Natural killer cell (primary cell): Measurements from ENCODE around the gene STARD7. TPM values are rescaled to one million over a fixed set of nuclear protein-coding genes. Genes with fewer than 3 reads are reported as not detected.

ENCODE experiments used
- ATAC-seq, 3 donors: fragments of 150-1000 bp in 2 of 3; fragments of 200-7000 bp in 1 of 3; cut with Tn5 transposase; 1 replicate in 1 of 3; 2 replicates in 2 of 3; pipeline ENCODE4 v1.10.0; 2021; ENCODE audit warnings: mild to moderate bottlenecking in 2 of 3, moderate library complexity in 2 of 3
- DNase-seq, 2 donors: peaks; one replicate each; pipeline versions ENCODE4 v3.0.0 to v3.0.0-alpha.2; 2013 to 2021; ENCODE audit warnings: mixed read lengths in 1 of 2
- H3K27ac ChIP-seq: one replicate; pipeline ENCODE4 v1.5.1; 2013; ENCODE audit warnings: mild to moderate bottlenecking, low read length
- H3K27me3 ChIP-seq: one replicate; pipeline ENCODE4 v1.6.1; 2013; ENCODE audit warnings: low read length; ENCODE audit not compliant: control insufficient read depth, insufficient read depth
- H3K36me3 ChIP-seq: one replicate; pipeline ENCODE4 v1.6.1; 2013; ENCODE audit warnings: low read length; ENCODE audit not compliant: control insufficient read depth, insufficient read depth
- H3K4me1 ChIP-seq: one replicate; pipeline ENCODE4 v1.6.1; 2013; ENCODE audit warnings: low read length; ENCODE audit not compliant: control insufficient read depth, insufficient read depth
- H3K4me3 ChIP-seq: one replicate; pipeline ENCODE4 v1.5.1; 2013; ENCODE audit warnings: low read length
- H3K9me3 ChIP-seq: one replicate; pipeline ENCODE4 v1.6.1; 2013; ENCODE audit warnings: low read length; ENCODE audit not compliant: control insufficient read depth, insufficient read depth
- H3K27ac Mint-ChIP-seq, 2 donors: one replicate each; pipeline ENCODE4 v1.8.0; 2022; ENCODE audit warnings: mild to moderate bottlenecking in 2 of 2, mixed read lengths in 2 of 2, moderate library complexity in 1 of 2
- H3K27me3 Mint-ChIP-seq, 2 donors: one replicate each; pipeline ENCODE4 v1.8.0; 2022; ENCODE audit warnings: low read depth in 2 of 2, mixed read lengths in 2 of 2
- H3K36me3 Mint-ChIP-seq: one replicate; pipeline ENCODE4 v1.8.0; 2022; ENCODE audit warnings: mixed read lengths
- H3K4me1 Mint-ChIP-seq, 2 donors: one replicate each; pipeline ENCODE4 v1.8.0; 2022; ENCODE audit warnings: mixed read lengths in 2 of 2
- H3K4me3 Mint-ChIP-seq: one replicate; pipeline ENCODE4 v1.8.0; 2022; ENCODE audit warnings: mild to moderate bottlenecking, moderate library complexity, mixed read lengths
- H3K9me3 Mint-ChIP-seq, 2 donors: one replicate each; pipeline ENCODE4 v1.8.0; 2022; ENCODE audit warnings: mixed read lengths in 2 of 2
- CTCF ChIP-seq: fragments of 200-600 bp; IDR thresholded peaks from one replicate; pipeline ENCODE4 v1.8.0; 2022; ENCODE audit warnings: antibody characterized with exemption
- WGBS: methylation state at CpG from one replicate; pipeline ENCODE4 v1.1.7; 2013; ENCODE audit warnings: missing lambda C conversion rate; ENCODE audit not compliant: insufficient coverage; 5-methylcytosine and 5-hydroxymethylcytosine counted together
- intact Hi-C: fragments of 100-400 bp; cut with micrococcal nuclease; formaldehyde crosslinking; loops from one replicate; pipeline ENCODE4 v1.14.2; 2022
- total RNA-seq, 4 donors: library from RNA; stranded (reverse); fragments of 120-200 nt in 1 of 4; gene quantifications; one replicate each; pipeline versions ENCODE4 v1.2.3 to v1.2.4, GENCODE V29; 2013 to 2022

The STARD7 gene
- total RNA-seq, 3 donors from 2014 or later (not counting 1 experiment from before 2014, with no cell fraction given): 62.6 to 106 (median 86.1) TPM

DNA sequence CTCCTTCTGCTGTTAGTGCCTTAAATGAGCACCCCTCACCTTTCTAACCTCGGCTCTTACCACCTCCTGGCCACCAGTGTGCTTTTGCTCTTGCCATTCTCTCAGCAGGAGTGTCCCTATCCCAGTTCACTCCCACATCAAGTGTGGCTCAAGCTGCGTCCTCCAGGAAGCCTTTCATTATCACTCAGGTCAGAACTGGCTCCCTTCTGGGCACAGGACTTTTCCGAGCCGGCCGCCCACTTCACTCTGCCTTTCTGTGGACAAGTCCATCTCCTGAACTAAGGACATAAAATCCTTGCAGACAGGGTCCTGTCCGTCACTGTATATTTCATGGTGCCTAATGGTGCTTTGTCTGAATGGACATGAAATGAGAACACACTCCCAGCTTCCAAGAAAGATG lies 41.6 kb upstream of the STARD7 start:
- no peak overlapping the region for H3K27ac ChIP-seq

DNA sequence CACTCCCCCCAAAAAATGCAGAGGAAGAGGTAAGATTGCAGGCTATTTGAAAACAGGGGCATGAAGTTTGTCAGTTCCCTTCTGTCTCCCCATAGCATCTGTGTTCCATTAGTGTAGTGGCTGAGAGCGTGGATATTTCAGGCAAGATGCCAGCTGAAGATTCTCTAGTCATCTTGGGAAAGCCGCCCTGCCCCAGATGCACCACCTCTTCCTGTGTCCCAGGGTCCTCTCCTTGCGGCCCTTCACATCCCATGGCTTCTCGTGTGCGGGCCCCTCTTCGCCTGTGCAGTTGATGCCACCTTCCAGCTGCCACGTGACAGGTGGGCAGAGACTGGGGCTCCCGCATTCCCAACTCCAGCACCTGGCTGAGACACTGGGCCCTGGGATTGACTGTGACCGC lies 41.0 kb upstream of the STARD7 start:
- Histone ChIP-seq H3K9me3 (no peaks in the 10 kb centered on the region), H3K4me1 (peaks cover 25% of the 10 kb centered on the region), H3K27ac (no peak overlapping the region), H3K27me3 (no peaks in the 10 kb centered on the region), H3K4me3 (no peak overlapping the region), H3K36me3 (peaks cover 40% of the 10 kb centered on the region)
- no peaks in the 10 kb centered on the region for H3K27me3 Mint-ChIP-seq
- intact Hi-C loops: no loop called here
- ATAC-seq (no peak), DNase-seq (no peak)
- H3K4me3 Mint-ChIP-seq: no peak overlapping the region
- WGBS: 96% methylated on average over 9 of the region's 9 CpGs
- H3K9me3 Mint-ChIP-seq: no peaks in the 10 kb centered on the region
- peak overlapping the region; percentile 53 to 56 for H3K27ac Mint-ChIP-seq
- no peaks in the 10 kb centered on the region for H3K36me3 Mint-ChIP-seq
- peaks cover 27 to 41% of the 10 kb centered on the region in 2 donors for H3K4me1 Mint-ChIP-seq
- TF ChIP-seq CTCF: no peak

More for the DNA sequence above, 41.6 kb upstream of the STARD7 start:
- no peak for TF ChIP-seq CTCF
- no peak for ATAC-seq
- intact Hi-C loops: no loop called here
- 94% methylated on average over 6 of the region's 6 CpGs for WGBS
- DNase-seq: no peak
- peaks cover 45% of the 10 kb centered on the region for H3K36me3 ChIP-seq
- Mint-ChIP-seq H3K36me3 (no peaks in the 10 kb centered on the region), H3K4me1 (peaks cover 28 to 41% of the 10 kb centered on the region in 2 donors), H3K4me3 (no peak overlapping the region), H3K27me3 (no peaks in the 10 kb centered on the region), H3K9me3 (no peaks in the 10 kb centered on the region), H3K27ac (peak overlapping the region; percentile 53 to 56)
- no peak overlapping the region for H3K4me3 ChIP-seq
- H3K27me3 ChIP-seq: no peaks in the 10 kb centered on the region
- H3K4me1 ChIP-seq: peaks cover 28% of the 10 kb centered on the region
- no peaks in the 10 kb centered on the region for H3K9me3 ChIP-seq

- peaks cover 31% of the 10 kb centered on the region for H3K36me3 ChIP-seq
- no peaks in the 10 kb centered on the region for H3K27me3 ChIP-seq
- no peak for TF ChIP-seq CTCF
- ATAC-seq (no peak), DNase-seq (no peak)
- no peak overlapping the region for H3K4me3 ChIP-seq
- Mint-ChIP-seq H3K4me1 (peaks cover 27 to 34% of the 10 kb centered on the region in 2 donors), H3K36me3 (no peaks in the 10 kb centered on the region), H3K27me3 (no peaks in the 10 kb centered on the region), H3K9me3 (no peaks in the 10 kb centered on the region), H3K27ac (peak overlapping the region in 1 of 2 donors; percentile 21), H3K4me3 (no peak overlapping the region)
- WGBS: 95% methylated on average over 4 of the region's 4 CpGs
- peaks cover 25% of the 10 kb centered on the region for H3K4me1 ChIP-seq
- H3K9me3 ChIP-seq: no peaks in the 10 kb centered on the region
- intact Hi-C loops: no loop called here
- H3K27ac ChIP-seq: no peak overlapping the region
Observed at GRCh38 chr2:96248624-96249023, 40.0 kb upstream of the STARD7 start.

- H3K4me1 Mint-ChIP-seq: peaks cover 27 to 34% of the 10 kb centered on the region in 2 donors
- H3K4me3 Mint-ChIP-seq: no peak overlapping the region
- H3K27me3 Mint-ChIP-seq: no peaks in the 10 kb centered on the region
- no peak for TF ChIP-seq CTCF
- H3K27ac ChIP-seq: no peak overlapping the region
- no peak for DNase-seq
- no peak for ATAC-seq
- intact Hi-C loops: no loop called here
- peaks cover 29% of the 10 kb centered on the region for H3K4me1 ChIP-seq
- peaks cover 23% of the 10 kb centered on the region for H3K36me3 ChIP-seq
- H3K9me3 Mint-ChIP-seq: no peaks in the 10 kb centered on the region
- 94% methylated on average over 5 of the region's 5 CpGs for WGBS
- no peaks in the 10 kb centered on the region for H3K9me3 ChIP-seq
- H3K27ac Mint-ChIP-seq: peak overlapping the region in 1 of 2 donors; percentile 64
- no peak overlapping the region for H3K4me3 ChIP-seq
- no peaks in the 10 kb centered on the region for H3K27me3 ChIP-seq
- no peaks in the 10 kb centered on the region for H3K36me3 Mint-ChIP-seq
Observed at GRCh38 chr2:96247896-96248295, 39.3 kb upstream of the STARD7 start.
